Measurements from ENCODE around the gene DSPP.

The DSPP gene

GRCh38 chr4:87601361-87601760 lies 7.0 kb upstream of the DSPP start:
- Histone ChIP-seq H3K79me2 (ENCODE audit: insufficient read depth, low read length) (no peaks in the 10 kb centered on the region), H3K4me2 (ENCODE audit: low read depth, low read length, poor library complexity, severe bottlenecking) (no peak overlapping the region), H3K27ac (ENCODE audit: low read depth, low read length) (no peak overlapping the region), H4K20me1 (ENCODE audit: low read depth, low read length) (no peaks in the 10 kb centered on the region), H3K27me3 (ENCODE audit: low read length) (no peaks in the 10 kb centered on the region), H3K9me3 (ENCODE audit: insufficient read depth, low read length) (no peaks in the 10 kb centered on the region), H3K36me3 (ENCODE audit: low read length) (no peaks in the 10 kb centered on the region), H3K9me2 (replicated peaks; ENCODE audit: insufficient read depth, low read length) (no peaks in the 10 kb centered on the region), H3F3A (ENCODE audit: insufficient read depth) (no peaks in the 10 kb centered on the region), H3K4me3 (ENCODE audit: insufficient read depth, low read length, poor library complexity, severe bottlenecking) (no peak overlapping the region), H2AFZ (ENCODE audit: low read depth, low read length, severe bottlenecking) (no peak overlapping the region), H3K9ac (ENCODE audit: low read length) (no peak overlapping the region)
- TF ChIP-seq EZH2phosphoT487 (conservative IDR thresholded peaks at IDR 0.05; ENCODE audit: low read length) (no peak), CTCF (IDR thresholded peaks at IDR 0.05; ENCODE audit: insufficient read depth, low read length, poor library complexity, severe bottlenecking) (no peak)

- Histone ChIP-seq H3K27me3 (ENCODE audit: low read length) (no peaks in the 10 kb centered on the region), H3K36me3 (ENCODE audit: low read length) (no peaks in the 10 kb centered on the region), H3K79me2 (ENCODE audit: insufficient read depth, low read length) (no peaks in the 10 kb centered on the region), H3K27ac (ENCODE audit: low read depth, low read length) (no peak overlapping the region), H4K20me1 (ENCODE audit: low read depth, low read length) (no peaks in the 10 kb centered on the region), H3K4me3 (ENCODE audit: insufficient read depth, low read length, poor library complexity, severe bottlenecking) (no peak overlapping the region), H3F3A (ENCODE audit: insufficient read depth) (no peaks in the 10 kb centered on the region), H3K4me2 (ENCODE audit: low read depth, low read length, poor library complexity, severe bottlenecking) (no peak overlapping the region), H3K9me2 (replicated peaks; ENCODE audit: insufficient read depth, low read length) (no peaks in the 10 kb centered on the region), H3K9me3 (ENCODE audit: insufficient read depth, low read length) (no peaks in the 10 kb centered on the region), H3K9ac (ENCODE audit: low read length) (no peak overlapping the region), H2AFZ (ENCODE audit: low read depth, low read length, severe bottlenecking) (no peak overlapping the region)
- TF ChIP-seq EZH2phosphoT487 (conservative IDR thresholded peaks at IDR 0.05; ENCODE audit: low read length) (no peak), CTCF (IDR thresholded peaks at IDR 0.05; ENCODE audit: insufficient read depth, low read length, poor library complexity, severe bottlenecking) (no peak)
Observed at GRCh38 chr4:87614292-87614890, 6.1 kb downstream of the DSPP start.

DNA sequence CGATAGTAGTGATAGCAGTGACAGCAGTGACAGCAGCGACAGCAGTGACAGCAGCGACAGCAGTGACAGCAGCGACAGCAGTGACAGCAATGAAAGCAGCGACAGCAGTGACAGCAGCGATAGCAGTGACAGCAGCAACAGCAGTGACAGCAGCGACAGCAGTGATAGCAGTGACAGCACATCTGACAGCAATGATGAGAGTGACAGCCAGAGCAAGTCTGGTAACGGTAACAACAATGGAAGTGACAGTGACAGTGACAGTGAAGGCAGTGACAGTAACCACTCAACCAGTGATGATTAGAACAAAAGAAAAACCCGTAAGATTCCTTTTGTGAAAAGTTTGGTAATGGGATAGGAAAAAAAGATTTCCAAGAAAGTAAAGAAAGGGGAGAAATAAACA lies 7.9 kb downstream of the DSPP start:
- no peaks in the 10 kb centered on the region for H3K9me2 ChIP-seq (replicated peaks; ENCODE audit: insufficient read depth, low read length)
- H3K9ac ChIP-seq (ENCODE audit: low read length), result no peak overlapping the region
- no peaks in the 10 kb centered on the region for H3K9me3 ChIP-seq (ENCODE audit: insufficient read depth, low read length)
- no peaks in the 10 kb centered on the region for H3K27me3 ChIP-seq (ENCODE audit: low read length)
- no peaks in the 10 kb centered on the region for H4K20me1 ChIP-seq (ENCODE audit: low read depth, low read length)
- H2AFZ ChIP-seq (ENCODE audit: low read depth, low read length, severe bottlenecking), result no peak overlapping the region
- H3K36me3 ChIP-seq (ENCODE audit: low read length), result no peaks in the 10 kb centered on the region
- H3K4me3 ChIP-seq (ENCODE audit: insufficient read depth, low read length, poor library complexity, severe bottlenecking), result no peak overlapping the region
- H3F3A ChIP-seq (ENCODE audit: insufficient read depth), result no peaks in the 10 kb centered on the region
- H3K79me2 ChIP-seq (ENCODE audit: insufficient read depth, low read length), result no peaks in the 10 kb centered on the region
- TF ChIP-seq EZH2phosphoT487 (conservative IDR thresholded peaks at IDR 0.05; ENCODE audit: low read length), result no peak
- TF ChIP-seq CTCF (IDR thresholded peaks at IDR 0.05; ENCODE audit: insufficient read depth, low read length, poor library complexity, severe bottlenecking), result no peak
- H3K4me2 ChIP-seq (ENCODE audit: low read depth, low read length, poor library complexity, severe bottlenecking), result no peak overlapping the region
- no peak overlapping the region for H3K27ac ChIP-seq (ENCODE audit: low read depth, low read length)

Data from SU-DHL-6 (cell line).